Activated CD8-positive, alpha-beta memory T cell treated with anti-CD3 and anti-CD28 coated beads, Interleukin-2, amount 10 ng/mL, durations not matched to agents 7 days and 5 days (primary cell): ENCODE data around the gene TOMM6. TPM values are rescaled to one million over a fixed set of nuclear protein-coding genes. Genes with fewer than 3 reads are reported as not detected.

Experiments used
- ATAC-seq: fragments of 150-1000 bp; cut with Tn5 transposase; one replicate; pipeline ENCODE4 v1.10.0; 2021; ENCODE audit warnings: moderate library complexity
- CTCF ChIA-PET: fragments of 350-600 bp; sonication (Branson Sonifier 250); formaldehyde crosslinking; loops from one replicate; lab custom pipeline; 2021; ENCODE audit warnings: antibody characterized with exemption; lab: Charles Lee
- DNase-seq: peaks from one replicate; pipeline ENCODE4 v3.0.0-alpha.2; 2020
- H3K27ac Mint-ChIP-seq: one replicate; pipeline ENCODE4 v1.8.0; 2021; ENCODE audit warnings: mild to moderate bottlenecking, mixed read lengths
- H3K27me3 Mint-ChIP-seq: one replicate; pipeline ENCODE4 v1.8.0; 2021; ENCODE audit warnings: mixed read lengths
- H3K36me3 Mint-ChIP-seq: one replicate; pipeline ENCODE4 v1.8.0; 2021; ENCODE audit warnings: mild to moderate bottlenecking, mixed read lengths
- H3K4me1 Mint-ChIP-seq: one replicate; pipeline ENCODE4 v1.8.0; 2021; ENCODE audit warnings: mixed read lengths
- H3K4me3 Mint-ChIP-seq: one replicate; pipeline ENCODE4 v1.8.0; 2021; ENCODE audit warnings: mild to moderate bottlenecking, moderate library complexity, mixed read lengths
- H3K9me3 Mint-ChIP-seq: one replicate; pipeline ENCODE4 v1.8.0; 2022; ENCODE audit warnings: low read depth, mixed read lengths
- total RNA-seq, 2 experiments: library from RNA; stranded (reverse); gene quantifications; one replicate each; pipeline ENCODE4 v1.2.3, GENCODE V29; 2021

TOMM6 gene
- total RNA-seq, 2 experiments from 2014 or later: 161 to 219 TPM

GRCh38 chr6:41783106-41783780 lies 4.3 kb upstream of the TOMM6 start:
- CTCF ChIA-PET: interaction anchor here (0.8 to 18.9 kb wide), 4 partner anchors 139 to 386 kb away, joined by 3 to 340 read pairs (median 28); partner anchors contain the start of genes BYSL, MED20 and TAF8

GRCh38 chr6:41784581-41785171 lies 2.8 kb upstream of the TOMM6 start:
- DNase-seq (no peak), ATAC-seq (no peak)
- Mint-ChIP-seq H3K4me3 (no peak overlapping the region), H3K36me3 (peaks cover 10% of the 10 kb centered on the region), H3K27me3 (peaks cover 19% of the 10 kb centered on the region), H3K27ac (no peak overlapping the region), H3K4me1 (peaks cover 27% of the 10 kb centered on the region), H3K9me3 (no peaks in the 10 kb centered on the region)
- CTCF ChIA-PET: interaction anchor here (1.3 to 18.9 kb wide), 6 partner anchors 51 to 319 kb away, joined by 3 to 340 read pairs (median 20); partner anchors contain the start of genes BYSL, MED20, TAF8 and TFEB

More at GRCh38 chr6:41783106-41783780, 4.3 kb upstream of the TOMM6 start:
- H3K27ac Mint-ChIP-seq: no peak overlapping the region
- H3K9me3 Mint-ChIP-seq: no peaks in the 10 kb centered on the region
- no peak for DNase-seq
- ATAC-seq: no peak
- no peak overlapping the region for H3K4me3 Mint-ChIP-seq
- H3K36me3 Mint-ChIP-seq: peaks cover 2% of the 10 kb centered on the region
- peaks cover 21% of the 10 kb centered on the region for H3K4me1 Mint-ChIP-seq
- peaks cover 19% of the 10 kb centered on the region for H3K27me3 Mint-ChIP-seq

- Mint-ChIP-seq H3K36me3 (peaks cover 15% of the 10 kb centered on the region), H3K9me3 (no peaks in the 10 kb centered on the region), H3K4me1 (peaks cover 30% of the 10 kb centered on the region), H3K27ac (no peak overlapping the region), H3K27me3 (peaks cover 19% of the 10 kb centered on the region), H3K4me3 (no peak overlapping the region)
- no peak for ATAC-seq
- CTCF ChIA-PET: interaction anchor here (0.8 to 18.9 kb wide), 13 partner anchors 8 to 432 kb away, joined by 3 to 340 read pairs (median 12); partner anchors contain the start of genes BYSL, MED20, MRPS10 and TAF8
- DNase-seq: no peak
Observed at GRCh38 chr6:41785254-41785653, 2.2 kb upstream of the TOMM6 start.

- ATAC-seq (no peak), DNase-seq (no peak)
- Mint-ChIP-seq H3K36me3 (peaks cover 18% of the 10 kb centered on the region), H3K4me3 (peak overlapping the region; percentile 97), H3K4me1 (peaks cover 30% of the 10 kb centered on the region), H3K27me3 (peaks cover 19% of the 10 kb centered on the region), H3K27ac (peak overlapping the region; percentile 97), H3K9me3 (no peaks in the 10 kb centered on the region)
- CTCF ChIA-PET: interaction anchor here (0.5 to 18.9 kb wide), 26 partner anchors 9 to 762 kb away, joined by 3 to 340 read pairs (median 8); partner anchors contain the start of genes BYSL, CCND3, MED20 and MRPS10
Observed at GRCh38 chr6:41785689-41786450, 1.6 kb upstream of the TOMM6 start.

GRCh38 chr6:41786451-41787218 lies 859 bp upstream of the TOMM6 start:
- peak overlapping the region; percentile 97 for H3K4me3 Mint-ChIP-seq
- H3K27ac Mint-ChIP-seq: peak overlapping the region; percentile 97
- H3K4me1 Mint-ChIP-seq: peaks cover 23% of the 10 kb centered on the region
- CTCF ChIA-PET: interaction anchor here (0.5 to 18.9 kb wide), 42 partner anchors 10 to 777 kb away, joined by 3 to 340 read pairs (median 5); partner anchors contain the start of genes BYSL, CCND3, MED20 and MRPS10
- H3K36me3 Mint-ChIP-seq: peaks cover 22% of the 10 kb centered on the region
- peaks cover 12% of the 10 kb centered on the region for H3K27me3 Mint-ChIP-seq
- ATAC-seq: peak; percentile 77
- peak; percentile 90 for DNase-seq
- H3K9me3 Mint-ChIP-seq: no peaks in the 10 kb centered on the region

- DNase-seq: no peak
- Mint-ChIP-seq H3K27ac (peak overlapping the region; percentile 71), H3K9me3 (no peaks in the 10 kb centered on the region), H3K4me1 (peaks cover 22% of the 10 kb centered on the region), H3K27me3 (peaks cover 3% of the 10 kb centered on the region), H3K4me3 (peak overlapping the region; percentile 68), H3K36me3 (peaks cover 29% of the 10 kb centered on the region)
- CTCF ChIA-PET: interaction anchor here (0.7 to 18.9 kb wide), 6 partner anchors 12 to 425 kb away, joined by 3 to 340 read pairs (median 6); partner anchors contain the start of gene TAF8
- no peak for ATAC-seq
Observed at GRCh38 chr6:41789390-41789724, 1.9 kb downstream of the TOMM6 start.

- Mint-ChIP-seq H3K36me3 (peaks cover 31% of the 10 kb centered on the region), H3K4me1 (peaks cover 25% of the 10 kb centered on the region), H3K27ac (no peak overlapping the region), H3K27me3 (no peaks in the 10 kb centered on the region), H3K4me3 (no peak overlapping the region), H3K9me3 (no peaks in the 10 kb centered on the region)
- CTCF ChIA-PET: interaction anchor here (0.7 to 18.9 kb wide), 5 partner anchors 9 to 256 kb away, joined by 3 to 340 read pairs (median 3); partner anchors contain the start of gene TAF8
- no peak for ATAC-seq
- DNase-seq: no peak
Observed at GRCh38 chr6:41790045-41790444, 2.6 kb downstream of the TOMM6 start.

GRCh38 chr6:41791305-41791704 lies 3.8 kb downstream of the TOMM6 start:
- Mint-ChIP-seq H3K9me3 (no peaks in the 10 kb centered on the region), H3K27ac (no peak overlapping the region), H3K27me3 (no peaks in the 10 kb centered on the region), H3K4me3 (no peak overlapping the region), H3K4me1 (peaks cover 33% of the 10 kb centered on the region), H3K36me3 (peaks cover 33% of the 10 kb centered on the region)
- CTCF ChIA-PET: interaction anchor here (0.8 to 18.9 kb wide), 5 partner anchors 10 to 255 kb away, joined by 3 to 340 read pairs (median 4); partner anchors contain the start of genes BYSL, MED20 and TAF8
- no peak for DNase-seq
- no peak for ATAC-seq

GRCh38 chr6:41791984-41792383 lies 4.5 kb downstream of the TOMM6 start:
- peaks cover 33% of the 10 kb centered on the region for H3K36me3 Mint-ChIP-seq
- DNase-seq (no peak), ATAC-seq (no peak)
- no peaks in the 10 kb centered on the region for H3K9me3 Mint-ChIP-seq
- no peaks in the 10 kb centered on the region for H3K27me3 Mint-ChIP-seq
- H3K4me1 Mint-ChIP-seq: peaks cover 38% of the 10 kb centered on the region
- no peak overlapping the region for H3K4me3 Mint-ChIP-seq
- CTCF ChIA-PET: interaction anchor here (0.9 to 18.9 kb wide), 4 partner anchors 9 to 254 kb away, joined by 3 to 340 read pairs (median 6); partner anchors contain the start of genes BYSL, MED20 and TAF8
- no peak overlapping the region for H3K27ac Mint-ChIP-seq

GRCh38 chr6:41796474-41796873 lies 9.0 kb downstream of the TOMM6 start:
- H3K4me3 Mint-ChIP-seq: no peak overlapping the region
- H3K9me3 Mint-ChIP-seq: no peaks in the 10 kb centered on the region
- peak overlapping the region; percentile 58 for H3K27ac Mint-ChIP-seq
- peaks cover 26% of the 10 kb centered on the region for H3K4me1 Mint-ChIP-seq
- ATAC-seq (peak; percentile 51), DNase-seq (no peak)
- CTCF ChIA-PET: interaction anchor here (0.7 to 18.9 kb wide), 4 partner anchors 10 to 250 kb away, joined by 3 to 340 read pairs (median 17); partner anchors contain the start of genes BYSL, MED20, TAF8 and TOMM6
- H3K36me3 Mint-ChIP-seq: peaks cover 15% of the 10 kb centered on the region
- no peaks in the 10 kb centered on the region for H3K27me3 Mint-ChIP-seq

GRCh38 chr6:41798901-41799558 lies 11.5 kb downstream of the TOMM6 start:
- CTCF ChIA-PET: interaction anchor here (1.6 to 5.6 kb wide), 2 partner anchors 12 to 246 kb away, joined by 7 to 31 read pairs; partner anchors contain the start of gene TOMM6
- ATAC-seq (no peak), DNase-seq (no peak)
- Mint-ChIP-seq H3K36me3 (peaks cover 6% of the 10 kb centered on the region), H3K27me3 (no peaks in the 10 kb centered on the region), H3K9me3 (no peaks in the 10 kb centered on the region), H3K27ac (no peak overlapping the region), H3K4me1 (peaks cover 26% of the 10 kb centered on the region), H3K4me3 (no peak overlapping the region)

GRCh38 chr6:41799559-41799911 lies 12.0 kb downstream of the TOMM6 start:
- H3K4me1 Mint-ChIP-seq: peaks cover 26% of the 10 kb centered on the region
- DNase-seq (no peak), ATAC-seq (no peak)
- H3K27me3 Mint-ChIP-seq: no peaks in the 10 kb centered on the region
- H3K4me3 Mint-ChIP-seq: no peak overlapping the region
- no peak overlapping the region for H3K27ac Mint-ChIP-seq
- CTCF ChIA-PET: interaction anchor here (1.6 to 5.6 kb wide), 2 partner anchors 13 to 245 kb away, joined by 7 to 31 read pairs; partner anchors contain the start of gene TOMM6
- H3K36me3 Mint-ChIP-seq: peaks cover 6% of the 10 kb centered on the region
- no peaks in the 10 kb centered on the region for H3K9me3 Mint-ChIP-seq
